HepG2 (cell line): ENCODE results near the gene ZIC2.

Experiments used
- NR2F1 ChIP-seq, 2 experiments: fragments of 450-650 bp in 1 of 2; formaldehyde crosslinking in 1 of 2; IDR thresholded peaks; 2 replicates each; pipeline versions ENCODE4 v1.5.0 to v1.6.1; 2016 to 2020; ENCODE audit warnings: mild to moderate bottlenecking in 1 of 2, missing compliant biosample characterization in 1 of 2, missing genetic modification reagents in 1 of 2, moderate library complexity in 1 of 2
- PITX1 ChIP-seq: sonication (generic); formaldehyde crosslinking; IDR thresholded peaks from 2 replicates; pipeline ENCODE4 v1.5.1; 2020; ENCODE audit warnings: mild to moderate bottlenecking, missing genetic modification reagents
- RBM39 ChIP-seq: fragments of 200-400 bp; formaldehyde crosslinking; IDR thresholded peaks from one replicate; pipeline ENCODE4 v1.6.1; 2018; ENCODE audit warnings: antibody characterized with exemption, mild to moderate bottlenecking, low read depth, low read length; ENCODE audit not compliant: poor library complexity, severe bottlenecking
- TAF15 ChIP-seq: fragments of 200-400 bp; formaldehyde crosslinking; IDR thresholded peaks from one replicate; pipeline ENCODE4 v1.6.1; 2018; ENCODE audit warnings: mild to moderate bottlenecking, low read depth, low read length; ENCODE audit not compliant: poor library complexity, severe bottlenecking
- TCF12 ChIP-seq, 2 experiments: fragments of 450-650 bp in 1 of 2; sonication (generic) in 1 of 2; formaldehyde crosslinking in 1 of 2; IDR thresholded peaks; 2 replicates each; pipeline versions ENCODE4 v1.6.1 to v1.8.0; 2017 to 2022; ENCODE audit warnings: antibody characterized with exemption in 1 of 2, mild to moderate bottlenecking in 1 of 2, missing genetic modification reagents in 1 of 2, moderate library complexity in 1 of 2
- ZNF292 ChIP-seq: sonication (generic); formaldehyde crosslinking; IDR thresholded peaks from 2 replicates; pipeline ENCODE4 v1.8.1; 2022; ENCODE audit warnings: mild to moderate bottlenecking, low read depth, missing genetic modification reagents, borderline replicate concordance
- ZNF567 ChIP-seq: sonication (generic); formaldehyde crosslinking; IDR thresholded peaks from 2 replicates; pipeline ENCODE4 v1.8.1; 2023; ENCODE audit warnings: mild to moderate bottlenecking, missing genetic modification reagents, borderline replicate concordance
- TF ChIP-seq, protein P1 (sequence below): IDR thresholded peaks from 2 replicates; pipeline ENCODE4 v1.6.1; 2016; ENCODE audit warnings: missing compliant biosample characterization, missing genetic modification reagents, borderline replicate concordance

DNA sequence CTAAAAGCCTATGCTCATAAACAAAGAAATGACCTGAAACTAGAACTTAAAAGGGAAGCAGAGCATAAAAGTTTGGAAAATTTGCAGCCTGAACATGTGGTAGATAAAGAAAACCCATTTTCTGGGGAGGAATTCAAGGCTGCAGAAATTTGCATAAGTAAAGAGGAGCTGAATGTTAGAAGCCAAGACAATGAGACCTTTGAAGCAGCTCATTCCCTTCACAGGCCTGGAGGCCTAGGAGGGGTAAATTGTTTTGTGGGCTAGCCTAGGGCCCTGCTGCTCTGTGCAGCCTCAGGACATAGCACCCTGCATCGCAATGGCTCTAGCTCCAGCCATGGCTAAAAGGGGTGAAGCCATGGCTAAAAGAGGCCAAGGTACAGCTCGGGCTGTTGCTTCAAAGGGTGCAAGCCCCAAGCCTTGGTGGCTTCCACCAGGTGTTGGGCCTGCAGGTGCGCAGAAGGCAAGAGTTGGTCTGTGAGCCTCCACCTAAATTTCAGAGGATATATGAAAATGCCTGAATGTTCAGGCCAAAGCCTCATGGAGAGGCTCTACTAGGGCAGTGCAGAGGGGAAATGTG, 38.3 kb downstream of the ZIC2 start:
- TF ChIP-seq ZNF292 (CRISPR knock-in tag) (no peak), TCF12 (IDR thresholded peaks at IDR 0.05) (no peak), TCF12 (CRISPR knock-in tag; IDR thresholded peaks at IDR 0.05) (no peak), RBM39 (no peak), TAF15 (no peak), NR2F1 (CRISPR knock-in tag; IDR thresholded peaks at IDR 0.05) (no peak), ZNF567 (CRISPR knock-in tag) (no peak), PITX1 (no peak)
- TF ChIP-seq, protein P1, sequence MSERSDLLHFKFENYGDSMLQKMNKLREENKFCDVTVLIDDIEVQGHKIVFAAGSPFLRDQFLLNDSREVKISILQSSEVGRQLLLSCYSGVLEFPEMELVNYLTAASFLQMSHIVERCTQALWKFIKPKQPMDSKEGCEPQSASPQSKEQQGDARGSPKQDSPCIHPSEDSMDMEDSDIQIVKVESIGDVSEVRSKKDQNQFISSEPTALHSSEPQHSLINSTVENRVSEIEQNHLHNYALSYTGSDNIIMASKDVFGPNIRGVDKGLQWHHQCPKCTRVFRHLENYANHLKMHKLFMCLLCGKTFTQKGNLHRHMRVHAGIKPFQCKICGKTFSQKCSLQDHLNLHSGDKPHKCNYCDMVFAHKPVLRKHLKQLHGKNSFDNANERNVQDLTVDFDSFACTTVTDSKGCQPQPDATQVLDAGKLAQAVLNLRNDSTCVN (CRISPR knock-in tag) = no peak
